AG09309 (cell line): ENCODE results near the gene CNOT6L.

ENCODE experiments used
- DNase-seq: peaks from one replicate; pipeline ENCODE4 v3.0.0-alpha.2; 2010; ENCODE audit warnings: low read depth
- H3K4me3 ChIP-seq: 2 replicates; pipeline ENCODE4 v1.5.1; 2011; ENCODE audit warnings: mild to moderate bottlenecking, low read depth, low read length, moderate library complexity; ENCODE audit not compliant: control insufficient read depth
- TF ChIP-seq, protein P1 (sequence below): IDR thresholded peaks from 2 replicates; pipeline ENCODE4 v1.5.1; 2011; ENCODE audit warnings: mild to moderate bottlenecking, low read depth, low read length, inconsistent platforms; ENCODE audit not compliant: insufficient read depth, control insufficient read depth; ENCODE audit errors: missing control alignments

Gene CNOT6L

DNA sequence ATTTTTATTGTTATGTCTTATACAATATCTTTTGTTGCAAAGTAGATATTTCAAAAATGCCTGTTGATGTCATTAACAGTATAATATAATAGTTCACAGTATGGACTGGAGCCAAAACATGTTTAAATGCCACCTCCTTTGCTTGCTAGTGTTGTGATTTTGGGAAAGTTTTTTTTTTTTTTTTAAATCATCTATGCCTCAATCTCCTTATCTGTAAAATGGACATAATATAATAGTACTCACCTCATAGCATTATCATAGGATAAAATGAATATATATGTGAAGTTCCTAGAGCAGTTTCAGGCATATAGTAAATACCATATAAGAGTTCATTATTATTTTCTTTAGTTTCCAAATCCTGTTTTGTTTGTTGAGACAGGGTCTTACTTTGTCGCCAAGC is 25.2 kb upstream of the CNOT6L start:
- TF ChIP-seq, protein P1, sequence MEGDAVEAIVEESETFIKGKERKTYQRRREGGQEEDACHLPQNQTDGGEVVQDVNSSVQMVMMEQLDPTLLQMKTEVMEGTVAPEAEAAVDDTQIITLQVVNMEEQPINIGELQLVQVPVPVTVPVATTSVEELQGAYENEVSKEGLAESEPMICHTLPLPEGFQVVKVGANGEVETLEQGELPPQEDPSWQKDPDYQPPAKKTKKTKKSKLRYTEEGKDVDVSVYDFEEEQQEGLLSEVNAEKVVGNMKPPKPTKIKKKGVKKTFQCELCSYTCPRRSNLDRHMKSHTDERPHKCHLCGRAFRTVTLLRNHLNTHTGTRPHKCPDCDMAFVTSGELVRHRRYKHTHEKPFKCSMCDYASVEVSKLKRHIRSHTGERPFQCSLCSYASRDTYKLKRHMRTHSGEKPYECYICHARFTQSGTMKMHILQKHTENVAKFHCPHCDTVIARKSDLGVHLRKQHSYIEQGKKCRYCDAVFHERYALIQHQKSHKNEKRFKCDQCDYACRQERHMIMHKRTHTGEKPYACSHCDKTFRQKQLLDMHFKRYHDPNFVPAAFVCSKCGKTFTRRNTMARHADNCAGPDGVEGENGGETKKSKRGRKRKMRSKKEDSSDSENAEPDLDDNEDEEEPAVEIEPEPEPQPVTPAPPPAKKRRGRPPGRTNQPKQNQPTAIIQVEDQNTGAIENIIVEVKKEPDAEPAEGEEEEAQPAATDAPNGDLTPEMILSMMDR, result no peak
- no peak overlapping the region for H3K4me3 ChIP-seq
- DNase-seq, result no peak

- DNase-seq, result no peak
- TF ChIP-seq, protein P1, result no peak
- no peak overlapping the region for H3K4me3 ChIP-seq
These were observed 24.5 kb upstream of the CNOT6L start for GRCh38 chr4:77843628-77844027.

- TF ChIP-seq, protein P1, result no peak
- H3K4me3 ChIP-seq, result no peak overlapping the region
- DNase-seq, result no peak
These were observed 15.2 kb upstream of the CNOT6L start for GRCh38 chr4:77834403-77834802.

DNA sequence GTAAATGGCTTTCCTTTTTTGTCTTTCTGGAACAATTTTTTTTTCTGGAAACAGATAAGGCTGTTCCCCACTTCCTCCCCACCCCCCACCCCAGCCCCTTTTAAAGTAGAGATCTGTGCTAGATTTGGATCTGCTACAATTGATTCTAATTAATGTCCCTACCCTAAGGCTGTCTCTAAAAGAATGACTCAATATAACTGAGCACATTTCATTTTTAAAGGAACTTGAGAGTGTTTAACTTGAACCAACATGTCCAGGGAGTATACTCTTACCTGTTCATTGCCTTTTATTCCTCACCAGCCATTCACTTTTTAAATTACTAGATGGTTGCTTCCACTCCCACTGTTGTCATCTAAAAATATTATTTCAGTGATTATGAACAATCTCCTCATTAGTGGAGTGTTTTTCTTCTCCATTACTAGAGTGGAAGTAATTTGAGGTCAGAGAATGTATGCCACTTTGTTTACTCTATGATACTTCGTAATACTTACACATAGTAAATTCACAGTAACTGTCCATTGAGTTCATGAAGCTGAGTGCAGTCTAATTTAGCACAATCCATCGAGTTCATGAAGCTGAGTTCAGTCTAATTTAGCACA is 14.1 kb upstream of the CNOT6L start:
- no peak overlapping the region for H3K4me3 ChIP-seq
- TF ChIP-seq, protein P1, result no peak
- no peak for DNase-seq

- no peak overlapping the region for H3K4me3 ChIP-seq
- TF ChIP-seq, protein P1, result no peak
- no peak for DNase-seq
These were observed 8.2 kb upstream of the CNOT6L start for GRCh38 chr4:77827343-77827742.

- no peak overlapping the region for H3K4me3 ChIP-seq
- no peak for DNase-seq
- TF ChIP-seq, protein P1, result no peak
These were observed 7.1 kb upstream of the CNOT6L start for GRCh38 chr4:77826275-77826674.

GRCh38 chr4:77821775-77822174 is 2.6 kb upstream of the CNOT6L start:
- no peak overlapping the region for H3K4me3 ChIP-seq
- TF ChIP-seq, protein P1, result no peak
- no peak for DNase-seq
